Mesothelial cell of epicardium (in vitro differentiated cells): Measurements from ENCODE around the gene GFOD2. TPM values are rescaled to one million over a fixed set of nuclear protein-coding genes. Genes with fewer than 3 reads are reported as not detected.

Experiments used
- DNase-seq, 2 experiments: peaks; one replicate each; pipeline ENCODE4 v3.0.0; 2021; ENCODE audit warnings: low spot score in 2 of 2; ENCODE audit not compliant: unreplicated experiment in 2 of 2
- H3K27ac Mint-ChIP-seq: 2 replicates; pipeline ENCODE4 v1.8.0; 2021; ENCODE audit warnings: mixed read lengths
- H3K27me3 Mint-ChIP-seq: 2 replicates; pipeline ENCODE4 v1.8.0; 2021; ENCODE audit warnings: low read depth, mixed read lengths
- H3K36me3 Mint-ChIP-seq: 2 replicates; pipeline ENCODE4 v1.8.0; 2021; ENCODE audit warnings: mixed read lengths
- H3K4me1 Mint-ChIP-seq: 2 replicates; pipeline ENCODE4 v1.8.0; 2021; ENCODE audit warnings: mixed read lengths
- H3K4me3 Mint-ChIP-seq: 2 replicates; pipeline ENCODE4 v1.8.0; 2021; ENCODE audit warnings: mild to moderate bottlenecking, moderate library complexity, mixed read lengths
- H3K9me3 Mint-ChIP-seq: 2 replicates; pipeline ENCODE4 v1.8.0; 2021; ENCODE audit warnings: mixed read lengths
- total RNA-seq: library from RNA; stranded (reverse); gene quantifications from 3 replicates; pipeline ENCODE4 v1.2.1, GENCODE V29; 2021
- TF ChIP-seq, protein P1 (sequence below): fragments of 200-600 bp; sonication (generic); IDR thresholded peaks from one replicate; pipeline ENCODE4 v1.5.0; 2021; ENCODE audit warnings: antibody characterized with exemption; ENCODE audit not compliant: unreplicated experiment

Gene GFOD2
- total RNA-seq, 1 donor from 2014 or later, result 27.0 TPM

DNA sequence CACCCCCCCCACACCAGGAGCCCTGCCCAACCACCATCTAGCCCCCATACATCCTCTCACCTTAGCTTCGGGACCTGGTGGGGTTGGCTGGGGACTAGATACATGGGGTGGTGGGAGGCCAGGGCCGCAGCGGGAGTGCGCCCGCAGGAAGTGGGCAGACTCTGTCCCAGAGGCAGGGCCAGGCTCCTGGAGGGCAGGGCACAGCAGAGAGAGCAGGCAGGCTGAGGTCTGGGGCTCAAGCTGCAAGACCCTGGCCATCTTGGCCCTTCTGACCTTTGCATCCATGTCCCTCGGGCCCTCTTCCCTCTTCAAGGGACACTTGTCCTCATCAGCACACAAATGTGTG is 55.3 kb downstream of the GFOD2 start:
- no peak overlapping the region for H3K27ac Mint-ChIP-seq
- peaks cover 2% of the 10 kb centered on the region for H3K36me3 Mint-ChIP-seq

DNA sequence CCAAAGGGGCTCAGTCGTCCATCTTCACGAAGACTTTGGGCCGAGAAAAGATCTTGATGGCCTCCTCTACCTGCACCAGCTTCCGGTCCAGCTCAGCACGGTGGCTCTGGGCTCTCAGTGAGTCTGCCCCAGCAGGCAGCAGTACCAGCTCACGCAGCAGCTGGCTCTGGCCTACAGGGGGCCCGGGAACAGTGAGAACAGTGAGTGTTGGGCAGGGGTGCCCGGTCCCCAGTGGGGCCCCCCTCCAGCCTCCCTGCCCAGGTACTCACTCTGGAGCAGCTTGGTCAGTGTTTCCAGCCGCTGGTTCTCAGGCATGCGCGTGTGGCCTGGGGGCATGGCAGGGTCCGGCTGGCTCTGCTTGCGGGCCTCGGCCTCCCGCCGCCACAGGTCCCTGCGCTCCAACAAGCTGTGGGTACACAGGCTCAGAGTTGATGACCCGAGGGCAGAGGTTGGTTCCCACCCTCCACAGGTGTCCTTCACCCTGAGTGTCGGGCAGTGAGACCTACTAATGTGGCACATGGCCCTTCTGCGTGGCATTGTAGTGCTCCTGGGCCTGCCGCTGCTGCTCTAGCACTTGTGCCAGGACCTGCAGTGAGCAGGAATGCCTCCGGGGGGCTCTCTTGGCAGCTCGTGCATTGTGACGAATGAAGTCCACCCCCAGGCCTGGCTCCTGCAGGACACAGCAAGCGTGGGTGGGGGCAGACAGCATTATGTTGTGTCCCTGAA is 55.8 kb downstream of the GFOD2 start:
- Mint-ChIP-seq H3K4me3 (no peak overlapping the region), H3K36me3 (peaks cover 2% of the 10 kb centered on the region), H3K9me3 (no peaks in the 10 kb centered on the region), H3K27ac (no peak overlapping the region), H3K27me3 (no peaks in the 10 kb centered on the region), H3K4me1 (peaks cover 20% of the 10 kb centered on the region)
- DNase-seq, result no peak
- TF ChIP-seq, protein P1, sequence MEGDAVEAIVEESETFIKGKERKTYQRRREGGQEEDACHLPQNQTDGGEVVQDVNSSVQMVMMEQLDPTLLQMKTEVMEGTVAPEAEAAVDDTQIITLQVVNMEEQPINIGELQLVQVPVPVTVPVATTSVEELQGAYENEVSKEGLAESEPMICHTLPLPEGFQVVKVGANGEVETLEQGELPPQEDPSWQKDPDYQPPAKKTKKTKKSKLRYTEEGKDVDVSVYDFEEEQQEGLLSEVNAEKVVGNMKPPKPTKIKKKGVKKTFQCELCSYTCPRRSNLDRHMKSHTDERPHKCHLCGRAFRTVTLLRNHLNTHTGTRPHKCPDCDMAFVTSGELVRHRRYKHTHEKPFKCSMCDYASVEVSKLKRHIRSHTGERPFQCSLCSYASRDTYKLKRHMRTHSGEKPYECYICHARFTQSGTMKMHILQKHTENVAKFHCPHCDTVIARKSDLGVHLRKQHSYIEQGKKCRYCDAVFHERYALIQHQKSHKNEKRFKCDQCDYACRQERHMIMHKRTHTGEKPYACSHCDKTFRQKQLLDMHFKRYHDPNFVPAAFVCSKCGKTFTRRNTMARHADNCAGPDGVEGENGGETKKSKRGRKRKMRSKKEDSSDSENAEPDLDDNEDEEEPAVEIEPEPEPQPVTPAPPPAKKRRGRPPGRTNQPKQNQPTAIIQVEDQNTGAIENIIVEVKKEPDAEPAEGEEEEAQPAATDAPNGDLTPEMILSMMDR, result no peak

More for the DNA sequence above, 55.3 kb downstream of the GFOD2 start:
- Mint-ChIP-seq H3K4me1 (peaks cover 18% of the 10 kb centered on the region), H3K9me3 (no peaks in the 10 kb centered on the region), H3K27me3 (no peaks in the 10 kb centered on the region), H3K4me3 (no peak overlapping the region)
- TF ChIP-seq, protein P1, result no peak
- DNase-seq, result no peak

DNA sequence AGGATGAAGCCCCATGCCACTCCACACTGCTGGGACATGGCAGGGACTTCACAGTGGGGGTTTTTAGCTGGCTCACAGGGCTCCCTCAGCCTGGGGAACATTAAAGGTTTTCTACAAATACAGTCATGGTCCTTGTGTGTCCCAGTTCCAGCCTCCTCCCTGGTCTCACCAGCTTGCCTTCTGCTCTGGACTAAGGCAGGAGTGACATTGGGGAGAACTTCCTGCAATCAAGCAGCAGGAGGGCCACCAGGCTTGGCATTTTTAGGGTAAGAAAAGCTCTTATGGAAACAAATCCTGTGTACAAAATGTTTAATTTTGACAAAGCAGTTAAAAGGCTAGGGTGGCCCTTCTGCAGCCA is 56.5 kb downstream of the GFOD2 start:
- H3K27me3 Mint-ChIP-seq, result no peaks in the 10 kb centered on the region
- peaks cover 2% of the 10 kb centered on the region for H3K36me3 Mint-ChIP-seq
- TF ChIP-seq, protein P1, result no peak
- peaks cover 18% of the 10 kb centered on the region for H3K4me1 Mint-ChIP-seq
- no peak overlapping the region for H3K4me3 Mint-ChIP-seq
- DNase-seq, result no peak
- H3K9me3 Mint-ChIP-seq, result no peaks in the 10 kb centered on the region
- H3K27ac Mint-ChIP-seq, result no peak overlapping the region

DNA sequence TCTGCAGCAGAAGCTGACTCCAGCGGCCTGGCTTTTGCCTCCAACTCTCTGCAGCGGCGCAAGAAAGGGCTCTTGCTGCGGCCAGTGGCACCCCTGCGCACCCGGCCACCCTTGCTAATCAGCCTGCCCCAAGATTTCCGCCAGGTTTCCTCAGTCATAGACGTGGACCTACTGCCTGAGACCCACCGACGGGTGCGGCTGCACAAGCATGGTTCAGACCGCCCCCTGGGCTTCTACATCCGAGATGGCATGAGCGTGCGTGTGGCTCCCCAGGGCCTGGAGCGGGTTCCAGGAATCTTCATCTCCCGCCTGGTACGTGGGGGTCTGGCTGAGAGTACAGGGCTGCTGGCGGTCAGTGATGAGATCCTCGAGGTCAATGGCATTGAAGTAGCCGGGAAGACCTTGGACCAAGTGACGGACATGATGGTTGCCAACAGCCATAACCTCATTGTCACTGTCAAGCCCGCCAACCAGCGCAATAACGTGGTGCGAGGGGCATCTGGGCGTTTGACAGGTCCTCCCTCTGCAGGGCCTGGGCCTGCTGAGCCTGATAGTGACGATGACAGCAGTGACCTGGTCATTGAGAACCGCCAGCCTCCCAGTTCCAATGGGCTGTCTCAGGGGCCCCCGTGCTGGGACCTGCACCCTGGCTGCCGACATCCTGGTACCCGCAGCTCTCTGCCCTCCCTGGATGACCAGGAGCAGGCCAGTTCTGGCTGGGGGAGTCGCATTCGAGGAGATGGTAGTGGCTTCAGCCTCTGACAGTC is 57.0 kb downstream of the GFOD2 start:
- peaks cover 2% of the 10 kb centered on the region for H3K36me3 Mint-ChIP-seq
- peak overlapping the region; percentile 79 for H3K4me3 Mint-ChIP-seq
- no peak overlapping the region for H3K27ac Mint-ChIP-seq
- peaks cover 17% of the 10 kb centered on the region for H3K4me1 Mint-ChIP-seq
- DNase-seq, result no peak
- H3K9me3 Mint-ChIP-seq, result no peaks in the 10 kb centered on the region
- H3K27me3 Mint-ChIP-seq, result no peaks in the 10 kb centered on the region
- TF ChIP-seq, protein P1, result no peak

DNA sequence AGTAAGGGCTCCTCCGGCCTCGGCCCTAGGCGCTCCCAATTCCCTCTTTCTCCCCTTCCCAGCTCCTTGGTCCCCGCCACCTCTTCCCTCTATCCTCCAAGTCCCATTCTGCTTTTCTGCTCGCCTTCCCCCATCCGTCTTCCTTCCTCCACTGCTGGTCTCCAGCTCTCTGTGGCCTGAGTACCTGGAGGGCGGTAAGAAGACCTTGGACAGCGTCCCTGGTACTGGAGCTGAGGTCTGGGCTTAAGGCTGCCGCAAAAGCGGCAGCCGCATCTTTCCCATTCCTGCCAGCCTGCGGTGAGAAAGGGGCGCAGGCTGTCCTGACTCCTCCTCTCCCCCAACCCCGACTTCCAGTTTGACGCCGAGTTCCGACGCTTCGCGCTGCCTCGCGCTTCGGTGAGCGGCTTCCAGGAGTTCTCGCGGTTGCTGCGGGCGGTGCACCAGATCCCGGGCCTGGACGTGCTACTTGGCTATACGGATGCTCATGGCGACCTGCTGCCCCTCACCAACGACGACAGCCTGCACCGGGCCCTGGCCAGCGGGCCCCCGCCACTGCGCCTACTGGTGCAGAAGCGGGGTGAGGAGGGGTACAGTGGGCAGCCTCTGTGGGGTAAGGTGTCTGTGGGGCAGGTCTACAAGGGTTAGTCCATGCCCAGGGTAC is 57.9 kb downstream of the GFOD2 start:
- TF ChIP-seq, protein P1, result no peak
- DNase-seq, result peak in 1 of 2 experiments; percentile 62
- H3K4me1 Mint-ChIP-seq, result peaks cover 16% of the 10 kb centered on the region
- H3K4me3 Mint-ChIP-seq, result peak overlapping the region; percentile 79
- H3K36me3 Mint-ChIP-seq, result peaks cover 2% of the 10 kb centered on the region
- H3K27me3 Mint-ChIP-seq, result no peaks in the 10 kb centered on the region
- H3K9me3 Mint-ChIP-seq, result no peaks in the 10 kb centered on the region
- H3K27ac Mint-ChIP-seq, result peak overlapping the region; percentile 94
